Hepatic stellate cell (primary cell): ENCODE measurements around the gene KRT76.

ENCODE experiments used
- DNase-seq: peaks from one replicate; pipeline ENCODE4 v3.0.0; 2011; ENCODE audit warnings: low spot score

The KRT76 gene

DNA sequence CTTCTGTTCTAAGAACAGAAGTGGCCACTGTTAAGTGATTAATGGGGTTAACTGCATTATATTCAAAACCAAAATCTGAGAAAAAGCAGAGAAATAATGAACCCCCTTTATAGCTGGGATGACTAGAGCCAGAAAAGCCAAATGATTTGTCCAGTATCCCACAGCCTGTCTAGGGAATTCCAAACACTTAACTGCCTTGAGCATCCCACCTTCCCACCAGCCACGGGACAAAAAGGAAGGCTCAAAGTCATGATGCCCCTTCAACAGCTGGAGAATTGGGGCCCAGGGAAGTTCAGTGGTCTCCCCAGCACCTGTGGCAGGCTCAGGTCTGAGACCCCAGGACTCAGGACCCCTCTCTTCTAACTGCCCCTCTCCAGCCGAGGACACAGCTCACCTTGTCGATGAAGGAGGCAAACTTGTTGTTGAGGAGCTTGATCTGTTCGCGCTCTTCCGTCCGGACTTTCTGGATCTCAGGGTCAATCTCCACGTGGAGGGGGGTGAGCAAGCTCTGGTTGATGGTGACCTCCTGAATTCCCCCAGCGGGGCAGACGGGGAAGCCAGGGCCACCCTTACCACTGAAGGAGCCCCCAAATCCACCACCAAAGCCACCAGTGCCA lies 36.2 kb upstream of the KRT76 start:
- DNase-seq, result no peak

DNA sequence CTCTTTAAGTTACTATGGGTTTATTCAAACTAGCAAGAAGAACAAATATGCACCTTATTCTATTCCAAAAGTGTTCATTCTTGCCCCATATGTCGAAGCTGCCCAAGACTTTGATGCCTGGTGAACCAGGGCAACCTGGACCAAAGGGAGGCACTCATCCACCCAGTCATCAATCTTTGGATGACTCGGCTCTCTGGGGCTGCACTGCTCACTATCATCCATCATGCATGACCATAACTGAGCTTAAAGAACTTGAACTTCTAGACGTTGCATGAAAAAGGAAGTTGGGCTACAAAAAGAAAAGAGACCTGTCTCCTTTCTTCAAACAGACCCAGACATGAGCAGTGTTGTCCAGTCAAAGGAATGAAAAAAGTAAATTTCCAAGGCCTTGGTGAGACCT lies 35.6 kb upstream of the KRT76 start:
- no peak for DNase-seq

DNA sequence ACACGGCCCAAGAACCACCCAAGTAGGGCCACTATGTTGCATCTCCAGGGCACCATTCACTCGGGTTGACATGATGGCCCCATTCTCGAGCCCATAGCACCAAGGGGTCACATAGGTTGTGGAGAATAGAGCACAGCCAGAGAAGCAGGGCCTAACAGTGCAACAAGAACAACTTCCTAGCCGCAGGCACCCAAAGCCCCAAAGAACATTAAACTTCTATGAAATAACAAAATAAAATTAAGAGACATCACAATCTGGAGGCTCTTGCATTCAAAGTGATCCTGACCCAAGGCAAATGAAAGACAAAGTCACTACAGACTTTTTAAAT lies 34.9 kb upstream of the KRT76 start:
- no peak for DNase-seq

DNA sequence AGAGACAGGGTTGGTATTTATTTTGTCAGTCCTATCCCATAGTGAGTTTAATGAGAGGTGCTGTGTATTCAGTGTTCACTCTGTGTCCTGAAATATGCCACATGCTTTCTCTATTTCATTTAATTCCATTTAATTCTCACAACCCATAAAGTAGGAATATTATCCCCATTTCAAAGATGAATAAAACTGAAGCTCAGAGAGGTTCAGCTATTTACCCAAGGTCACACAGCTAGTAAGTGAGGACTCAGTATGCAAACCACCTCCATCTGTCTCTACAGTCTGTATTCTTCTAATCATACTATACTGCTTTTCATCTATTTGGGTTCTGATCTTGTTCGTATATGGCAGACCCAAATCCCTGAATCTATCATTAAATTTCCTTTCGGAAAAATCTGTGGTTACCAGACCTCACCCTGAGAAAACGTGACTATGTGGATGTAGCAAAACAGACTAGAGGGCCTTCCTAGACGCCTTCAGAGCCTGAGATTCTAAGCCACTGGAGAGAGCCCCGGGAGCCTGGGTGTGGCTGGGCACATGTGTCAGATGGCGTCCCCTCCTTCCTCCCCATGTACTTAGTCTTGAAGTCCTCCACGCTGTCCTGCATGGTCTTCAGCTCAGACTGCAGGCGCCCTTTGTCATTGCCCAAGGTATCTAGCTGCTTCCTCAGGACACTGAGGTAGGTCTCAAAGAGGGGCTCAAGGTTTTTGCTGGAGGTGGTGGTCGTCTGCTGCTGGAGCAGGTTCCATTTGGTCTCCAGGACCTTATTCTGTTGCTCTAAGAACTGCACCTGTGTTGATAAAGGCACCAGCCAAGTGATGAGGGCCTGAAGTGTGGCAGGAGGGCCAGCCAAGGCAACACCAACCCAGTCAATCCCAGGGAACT lies 34.3 kb upstream of the KRT76 start:
- DNase-seq, result no peak

DNA sequence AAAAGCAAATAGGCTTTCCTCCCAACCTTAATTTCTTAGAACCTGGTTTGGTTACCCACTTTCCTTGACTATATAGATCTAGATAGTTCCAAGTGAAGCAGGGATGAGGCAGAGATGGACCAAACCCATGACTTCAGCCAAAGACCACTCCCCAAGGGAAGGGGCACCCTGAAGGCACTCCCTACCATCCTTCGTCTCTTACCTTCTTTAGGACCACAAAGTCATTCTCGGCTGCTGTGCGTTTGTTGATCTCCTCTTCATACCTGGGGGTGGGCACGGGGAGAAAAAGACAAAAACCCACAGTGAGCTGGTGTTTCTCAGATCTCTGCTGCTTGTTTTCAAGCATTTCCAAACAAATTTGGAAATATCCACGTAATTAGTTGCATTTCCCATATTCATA lies 33.4 kb upstream of the KRT76 start:
- no peak for DNase-seq

DNA sequence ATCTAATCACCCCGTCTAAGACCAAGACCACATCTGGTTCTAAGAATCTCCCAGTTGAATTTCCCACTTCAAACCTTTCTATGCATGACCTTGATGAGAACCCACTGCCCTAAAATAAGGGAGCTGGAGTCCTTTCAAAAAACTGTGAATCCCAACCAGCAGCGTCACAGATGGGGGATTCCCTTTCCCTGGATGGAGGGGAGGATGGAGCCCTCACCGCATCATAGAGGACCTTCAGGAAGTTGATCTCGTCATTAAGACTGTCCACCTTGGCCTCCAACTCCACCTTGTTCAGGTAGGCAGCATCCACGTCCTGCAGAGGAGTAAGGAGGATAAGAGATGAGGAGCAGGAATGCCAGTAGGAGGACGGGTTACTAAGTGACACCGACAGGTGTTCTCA lies 32.0 kb upstream of the KRT76 start:
- no peak for DNase-seq

DNA sequence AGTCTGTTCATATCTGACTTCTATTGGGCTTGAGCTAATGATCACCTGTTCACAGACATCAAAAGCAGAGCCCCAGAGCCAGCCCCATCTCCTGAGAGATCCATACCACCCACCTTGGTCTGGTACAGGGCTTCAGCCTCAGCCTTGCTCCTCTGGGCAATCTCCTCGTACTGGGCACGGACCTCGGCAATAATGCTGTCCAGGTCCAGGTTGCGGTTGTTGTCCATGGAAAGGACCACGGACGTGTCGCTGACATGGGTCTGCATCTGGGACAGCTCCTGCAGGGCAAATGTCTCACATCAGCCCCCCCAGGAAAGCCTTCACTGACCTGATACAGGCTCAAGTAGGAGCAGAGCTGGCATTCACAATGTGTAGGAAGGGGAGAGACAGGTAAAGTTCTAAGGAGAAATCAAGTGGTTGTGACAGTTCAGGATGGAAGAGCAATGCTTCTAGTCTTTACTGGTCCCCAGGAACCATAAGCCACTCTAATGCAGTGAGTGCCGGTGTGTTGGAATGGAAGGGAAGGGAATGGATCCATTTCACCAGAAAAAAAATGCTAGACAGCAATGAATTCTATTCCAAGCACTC lies 31.5 kb upstream of the KRT76 start:
- no peak for DNase-seq

DNA sequence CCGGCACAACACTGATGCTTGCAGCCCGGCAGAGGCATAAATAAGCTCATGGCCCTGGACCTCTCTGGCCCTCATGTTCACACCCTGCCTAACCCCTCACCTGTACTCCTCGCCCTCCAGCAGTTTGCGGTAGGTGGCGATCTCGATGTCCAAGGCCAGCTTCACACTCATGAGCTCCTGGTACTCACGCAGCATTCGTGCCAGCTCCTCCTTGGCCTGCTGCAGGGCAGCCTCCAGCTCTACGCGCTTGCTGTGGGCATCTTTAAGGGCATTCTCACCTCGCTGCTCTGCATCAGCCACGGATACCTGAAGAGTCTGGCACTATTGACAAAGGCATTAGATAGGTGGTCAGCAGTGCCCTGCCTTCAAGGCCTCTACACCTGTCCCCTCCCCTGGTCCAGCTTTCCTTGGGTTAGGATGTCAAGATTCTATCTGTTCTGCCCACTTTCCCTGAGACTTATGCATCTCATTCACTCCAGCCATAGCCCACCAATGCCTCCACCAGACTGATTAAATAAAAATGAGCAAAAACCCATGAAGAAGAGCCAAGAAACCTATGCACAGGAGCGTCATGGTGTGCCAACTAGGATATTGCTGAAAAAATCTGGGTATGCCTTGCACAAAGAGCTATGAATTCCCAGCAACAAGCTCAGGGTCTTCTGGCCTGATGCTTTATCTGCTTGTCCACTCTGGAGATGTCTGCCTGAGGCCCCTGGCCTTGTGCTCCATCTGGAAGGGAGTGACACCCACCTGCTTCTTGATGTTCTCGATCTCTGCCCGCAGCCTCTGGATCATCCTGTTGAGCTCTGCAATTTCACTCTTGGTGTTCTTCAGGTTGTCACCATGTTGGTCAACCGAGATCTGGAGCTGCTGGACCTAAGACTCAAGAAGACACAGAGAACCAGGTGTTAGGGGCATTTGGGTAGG lies 30.7 kb upstream of the KRT76 start:
- no peak for DNase-seq

DNA sequence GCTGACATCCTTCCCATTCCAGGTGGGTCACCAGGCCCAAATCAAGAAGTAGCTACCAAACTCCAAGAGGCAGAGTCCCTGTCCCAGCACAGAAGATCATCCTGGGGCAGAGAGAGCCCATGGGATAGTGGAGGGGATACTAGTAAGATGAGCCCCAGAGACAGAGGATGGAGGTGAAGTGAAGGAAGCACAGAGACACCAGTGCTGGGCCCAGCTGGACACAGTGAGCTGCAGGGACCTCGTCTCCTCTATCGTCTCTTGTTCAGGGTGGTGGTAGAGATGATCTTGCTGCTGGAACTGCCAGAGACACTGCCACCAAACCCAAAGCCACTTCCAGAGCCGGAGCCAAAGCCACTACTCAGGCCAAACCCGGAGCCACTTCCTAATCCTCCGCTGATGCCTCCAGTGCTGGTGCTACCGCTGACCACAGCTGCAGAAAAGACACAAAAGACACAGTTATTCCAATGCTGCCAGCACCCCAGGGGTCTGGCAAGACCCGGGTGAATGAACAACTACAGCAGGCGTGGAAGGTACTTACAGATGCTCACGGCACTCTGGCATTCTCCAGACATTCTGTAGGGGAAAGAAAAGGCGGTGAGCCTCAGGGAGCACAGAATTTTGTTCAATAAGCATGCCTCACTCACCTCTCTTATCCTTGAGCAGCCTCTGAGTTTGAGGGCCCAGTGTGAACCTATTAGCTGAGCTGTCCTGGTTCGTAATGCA lies 29.8 kb upstream of the KRT76 start:
- DNase-seq, result no peak

DNA sequence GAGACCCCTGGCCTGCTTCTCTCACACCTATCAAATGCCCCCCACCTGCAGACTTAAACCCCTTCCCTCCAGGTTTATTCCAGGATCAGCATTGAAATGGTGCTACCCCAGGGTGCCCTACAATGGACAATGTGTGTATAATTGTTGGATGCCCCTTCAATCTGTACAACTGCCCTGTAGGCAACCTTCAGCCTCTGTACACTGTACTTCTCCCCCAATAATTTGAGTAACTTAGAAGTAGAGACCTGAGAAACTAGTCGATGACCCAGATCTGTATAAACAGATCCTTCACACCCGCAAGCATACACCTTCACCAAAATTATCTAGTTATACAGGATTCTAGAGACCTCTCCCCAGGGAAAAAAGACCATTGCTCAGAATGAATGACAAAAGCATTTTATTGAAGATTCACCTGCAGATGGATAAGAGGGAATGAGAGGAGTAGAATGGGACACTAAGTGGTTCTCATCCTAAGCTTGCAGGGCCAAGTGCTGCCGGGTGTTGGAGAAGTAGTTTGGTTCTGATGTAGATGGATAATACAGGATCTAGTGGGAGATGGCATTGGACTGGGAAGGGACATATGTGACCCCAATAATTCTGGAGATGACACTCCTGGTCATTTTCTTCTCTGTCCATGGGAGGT lies 29.1 kb upstream of the KRT76 start:
- no peak for DNase-seq

DNA sequence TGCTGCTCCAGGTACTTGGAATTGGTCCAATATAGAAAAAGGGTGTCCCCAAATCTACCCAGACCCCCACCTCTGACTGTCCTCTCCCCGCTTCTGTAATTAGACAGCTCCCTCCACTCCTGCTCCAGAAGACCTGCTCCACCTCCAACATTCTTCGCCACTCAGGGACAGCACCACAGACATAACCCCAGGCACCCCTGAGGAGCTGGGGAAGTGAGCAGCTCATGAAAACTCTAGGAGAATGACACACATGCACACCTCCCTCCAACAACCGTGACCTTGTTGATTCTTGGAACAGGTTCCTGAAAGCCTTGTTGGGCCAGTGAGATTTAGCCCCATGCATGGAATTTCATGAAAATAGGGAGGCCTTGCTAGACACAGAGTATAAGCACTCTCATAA lies 28.6 kb upstream of the KRT76 start:
- DNase-seq, result no peak

DNA sequence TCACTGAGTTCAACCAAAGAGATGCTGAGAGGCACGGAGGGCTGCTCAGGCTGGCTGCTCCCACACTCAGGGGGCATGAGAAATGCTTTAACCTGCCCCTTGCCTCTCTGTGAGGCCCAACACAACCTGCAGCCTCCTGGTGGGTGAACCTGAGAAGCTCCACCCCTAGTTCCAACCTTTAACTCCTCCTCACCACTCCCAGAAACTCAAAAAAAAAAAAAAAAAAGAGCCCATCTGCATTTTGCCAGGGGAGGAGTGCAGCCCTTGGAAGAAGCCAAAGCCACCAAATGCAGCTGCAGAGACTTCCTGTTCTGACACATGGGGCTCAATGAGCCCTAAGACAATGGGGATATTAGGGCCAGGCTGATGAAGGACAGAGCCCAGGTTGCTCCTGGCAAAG lies 27.9 kb upstream of the KRT76 start:
- DNase-seq, result no peak

DNA sequence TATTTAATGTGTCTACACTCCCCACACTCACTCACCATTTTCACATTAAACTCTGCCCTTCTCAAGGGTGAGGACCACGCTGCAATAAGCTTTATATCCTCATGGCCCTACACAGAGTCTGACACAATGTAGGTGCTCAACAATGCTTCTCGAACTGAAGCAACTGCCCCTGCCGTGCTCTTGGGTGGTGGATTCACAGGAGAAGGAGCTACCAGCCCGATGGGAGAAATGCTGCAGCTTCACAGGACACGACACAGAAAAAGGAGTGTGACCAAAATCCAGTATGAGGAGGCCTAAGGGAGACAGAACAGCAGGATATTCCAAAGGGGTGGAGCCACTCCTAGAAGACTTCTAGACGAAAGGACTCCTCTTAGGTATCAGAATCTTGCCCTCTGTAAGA lies 25.3 kb upstream of the KRT76 start:
- DNase-seq, result no peak

DNA sequence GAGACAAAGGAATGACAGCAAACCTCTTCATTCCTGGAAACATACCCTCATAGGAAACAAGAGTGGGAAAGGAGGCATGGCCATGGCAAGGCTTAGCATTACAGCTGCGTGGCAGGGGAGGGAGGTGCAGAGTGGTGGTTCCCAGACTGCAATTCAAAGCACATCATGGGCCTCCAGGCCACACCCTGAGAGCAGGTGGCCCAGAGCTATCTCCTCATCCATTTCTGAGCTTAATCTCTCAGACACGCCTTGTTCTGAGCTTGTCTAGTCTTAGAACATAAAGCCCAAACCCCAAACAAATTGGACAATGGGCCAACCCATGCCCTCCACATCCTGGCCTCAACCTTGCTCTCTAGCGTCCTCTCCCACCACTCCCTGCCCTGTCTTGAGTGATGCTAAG lies 24.6 kb upstream of the KRT76 start:
- no peak for DNase-seq

DNA sequence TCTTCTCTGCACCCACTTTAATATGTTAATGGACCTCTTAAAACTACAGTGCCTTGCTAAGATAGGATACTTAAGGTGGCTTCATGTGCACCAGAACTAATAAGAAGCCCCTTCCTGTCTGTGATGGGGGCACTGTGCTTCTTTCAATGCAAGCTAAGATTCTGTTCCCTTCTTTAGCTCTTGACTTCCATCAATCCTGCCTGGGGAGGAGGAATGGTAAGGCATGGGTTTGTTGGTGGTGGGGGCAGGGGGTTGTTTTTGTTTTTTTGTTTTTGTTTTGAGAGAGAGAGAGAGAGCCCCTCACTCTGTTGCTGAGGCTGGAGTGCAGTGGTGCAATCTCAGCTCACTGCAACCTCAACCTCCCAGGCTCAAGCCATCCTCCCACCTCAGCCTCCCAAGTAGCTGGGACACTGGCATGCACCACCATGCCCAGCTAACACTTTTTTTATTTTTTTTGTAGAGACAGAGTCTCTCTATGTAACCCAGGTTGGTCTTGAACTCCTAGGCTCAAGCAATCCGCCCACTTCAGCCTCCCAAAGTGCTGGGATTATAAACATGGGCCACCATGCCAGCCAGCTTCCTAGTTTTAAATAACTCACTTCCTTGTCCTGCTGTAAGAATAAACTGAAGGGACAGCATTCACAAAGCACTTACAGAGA lies 23.2 kb upstream of the KRT76 start:
- DNase-seq, result no peak

DNA sequence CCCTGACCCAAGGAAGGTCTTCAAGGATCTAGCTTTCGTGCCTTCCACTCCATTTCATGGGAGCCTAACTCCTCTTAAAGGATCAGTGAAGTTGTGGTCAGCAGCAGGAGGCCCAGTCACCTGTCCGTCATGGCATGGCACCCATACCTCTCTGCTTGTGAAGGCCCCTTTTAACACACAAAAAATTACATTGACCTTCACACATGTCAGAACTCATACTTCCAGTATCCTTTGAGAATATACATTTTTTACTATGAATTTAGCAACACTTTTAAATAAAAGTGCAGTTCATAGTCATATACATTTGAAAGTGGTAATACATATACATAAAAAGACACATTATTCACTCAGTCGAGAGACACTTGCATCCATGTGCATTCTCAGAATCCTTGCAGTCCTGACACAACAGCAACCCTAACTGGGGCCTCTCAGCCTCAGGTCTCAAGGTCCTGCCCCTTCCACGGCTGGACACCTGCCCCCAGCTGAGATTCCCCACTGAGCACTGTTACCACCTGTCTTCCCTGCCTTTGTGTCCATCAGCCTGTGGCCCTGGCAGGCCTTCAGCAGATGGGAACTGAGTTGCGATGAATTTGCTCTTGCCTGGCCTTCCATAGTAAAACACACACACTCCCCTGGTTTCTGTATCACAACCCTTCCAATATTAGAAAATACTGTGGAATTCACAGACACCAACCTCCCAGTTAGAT lies 22.5 kb upstream of the KRT76 start:
- no peak for DNase-seq

DNA sequence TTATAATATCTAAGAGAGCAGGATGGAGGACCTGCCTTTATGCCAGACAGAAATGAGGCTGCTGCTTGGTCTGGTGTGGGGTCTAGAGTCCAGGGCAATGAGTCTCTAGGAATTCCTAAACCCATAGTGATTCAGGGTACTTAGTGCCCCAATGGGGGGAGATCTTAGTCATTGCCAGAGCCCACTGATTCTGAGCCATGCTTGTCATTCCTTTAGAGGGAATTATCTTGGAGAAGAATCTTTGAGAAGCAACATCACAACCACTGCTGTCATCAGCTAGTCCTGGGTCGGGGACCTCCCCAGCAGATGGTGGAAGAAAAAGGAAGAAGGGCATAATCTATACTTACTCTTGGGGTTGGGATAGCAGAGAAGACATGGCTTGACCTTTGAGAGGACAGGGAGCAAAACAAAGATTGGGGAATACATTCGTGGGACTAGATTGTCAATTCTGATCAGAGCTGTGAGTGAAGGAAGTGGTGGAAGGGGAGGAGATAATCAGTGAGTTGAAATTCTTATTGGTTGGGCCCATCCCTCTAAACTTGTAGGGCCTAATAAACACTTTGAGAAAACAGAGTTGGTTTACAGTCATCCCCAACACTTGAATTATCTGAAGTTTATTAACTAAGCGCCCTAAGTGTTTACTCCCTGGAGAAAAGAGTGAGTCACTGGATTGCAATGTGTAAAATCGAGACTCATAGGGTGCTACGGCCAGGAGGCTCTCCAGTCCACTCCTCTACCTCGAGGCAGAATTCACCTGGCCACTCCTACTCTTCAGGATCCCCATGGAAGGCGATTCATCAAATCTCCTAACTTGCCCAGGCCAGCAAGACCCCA lies 21.7 kb upstream of the KRT76 start:
- DNase-seq, result no peak

DNA sequence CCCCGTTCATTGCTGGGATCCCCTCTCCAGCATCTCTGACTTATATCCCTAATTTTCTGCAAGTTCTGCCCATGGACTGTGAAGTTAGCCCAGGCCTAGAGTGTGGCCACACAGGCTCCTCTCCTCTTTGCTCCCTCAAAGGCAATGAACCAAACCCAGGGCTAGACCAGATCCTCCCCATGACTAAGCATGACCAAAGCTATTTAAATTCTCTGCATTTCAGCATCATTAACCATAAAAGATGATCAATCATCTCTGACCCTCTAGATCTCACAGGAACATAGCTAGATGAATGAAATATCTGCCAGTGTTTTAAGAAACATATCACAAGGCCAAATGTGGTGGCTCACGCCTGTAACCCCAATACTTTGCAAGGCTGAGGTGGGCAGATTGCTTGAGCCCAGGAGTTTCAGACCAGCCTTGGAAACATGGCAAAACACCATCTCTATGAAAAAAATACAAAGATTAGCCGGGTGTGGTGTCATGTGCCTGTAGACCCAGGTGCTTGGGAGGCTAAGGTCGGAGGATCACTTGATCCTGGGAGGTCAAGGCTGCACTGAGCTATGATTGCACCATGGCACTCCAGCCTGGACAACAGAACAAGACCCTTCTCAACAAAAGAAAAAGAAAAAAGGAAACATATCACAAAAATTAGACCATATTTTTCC lies 21.0 kb upstream of the KRT76 start:
- DNase-seq, result peak; percentile 21

DNA sequence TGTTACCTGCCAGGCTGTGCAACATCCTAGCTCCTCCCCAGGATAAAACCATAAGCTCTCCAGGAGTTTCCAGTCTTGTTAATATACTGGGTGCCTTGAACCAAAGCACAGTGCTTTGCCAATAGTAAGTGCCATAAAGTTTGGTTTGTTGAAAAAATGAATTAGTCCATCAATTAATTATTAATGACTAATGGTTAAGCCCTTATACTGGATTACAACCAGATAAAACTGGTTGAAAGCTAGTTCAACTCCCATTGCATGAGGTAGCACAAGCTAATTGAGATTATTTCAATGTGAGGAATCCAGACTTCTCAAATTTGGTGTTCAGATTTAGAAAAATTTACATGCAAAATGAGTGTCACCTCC lies 20.4 kb upstream of the KRT76 start:
- DNase-seq, result no peak
